Activated naive CD4-positive, alpha-beta T cell treated with anti-CD3 and anti-CD28 coated beads for 36 hours (primary cell): ENCODE data around the gene CCDC85A. TPM values are rescaled to one million over a fixed set of nuclear protein-coding genes. Genes with fewer than 3 reads are reported as not detected.

Experiments
- CTCF ChIA-PET: fragments of 350-600 bp; sonication (Branson Sonifier 250); formaldehyde crosslinking; loops from one replicate; lab custom pipeline; 2021; ENCODE audit warnings: antibody characterized with exemption; lab: Charles Lee
- DNase-seq: peaks from one replicate; pipeline ENCODE4 v3.0.0-alpha.2; 2020
- H3K27ac Mint-ChIP-seq: one replicate; pipeline ENCODE4 v1.8.0; 2021; ENCODE audit warnings: mild to moderate bottlenecking, mixed read lengths
- H3K27me3 Mint-ChIP-seq: one replicate; pipeline ENCODE4 v1.8.0; 2021; ENCODE audit warnings: low read depth, mixed read lengths
- H3K36me3 Mint-ChIP-seq: one replicate; pipeline ENCODE4 v1.8.0; 2021; ENCODE audit warnings: low read depth, mixed read lengths
- H3K4me1 Mint-ChIP-seq: one replicate; pipeline ENCODE4 v1.8.0; 2021; ENCODE audit warnings: low read depth, mixed read lengths
- H3K4me3 Mint-ChIP-seq: one replicate; pipeline ENCODE4 v1.8.0; 2021; ENCODE audit warnings: mild to moderate bottlenecking, moderate library complexity, mixed read lengths
- H3K9me3 Mint-ChIP-seq: one replicate; pipeline ENCODE4 v1.8.0; 2021; ENCODE audit warnings: mixed read lengths
- intact Hi-C: fragments of 100-400 bp; cut with micrococcal nuclease; formaldehyde crosslinking; loops from one replicate; pipeline ENCODE4 v1.15.1; 2023
- total RNA-seq, 2 experiments: library from RNA; stranded (reverse); gene quantifications; one replicate each; pipeline ENCODE4 v1.2.3, GENCODE V29; 2021

The CCDC85A gene
- total RNA-seq, 2 experiments from 2014 or later = not detected

DNA sequence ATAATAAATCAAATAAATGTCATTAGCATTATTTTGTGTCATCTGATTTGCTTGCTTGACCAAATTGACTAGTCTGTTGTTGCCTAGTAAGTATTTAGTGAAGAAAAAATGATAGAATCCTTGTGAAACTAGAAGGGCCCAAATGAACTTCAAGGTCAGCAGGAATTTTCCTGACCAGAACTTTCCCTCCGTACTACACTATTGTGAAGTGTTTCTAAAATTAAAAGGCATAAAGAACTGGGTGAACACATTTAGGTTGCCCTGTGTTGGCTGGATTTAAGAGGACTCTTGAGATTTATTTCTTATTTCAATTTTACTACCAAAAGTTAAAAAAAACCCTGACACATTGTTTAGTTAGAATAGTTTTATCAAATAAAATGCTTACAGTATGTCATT, 142.6 kb downstream of the CCDC85A start:
- Mint-ChIP-seq H3K27me3 (no peaks in the 10 kb centered on the region), H3K27ac (no peak overlapping the region), H3K4me1 (no peaks in the 10 kb centered on the region), H3K36me3 (no peaks in the 10 kb centered on the region), H3K9me3 (no peaks in the 10 kb centered on the region), H3K4me3 (no peak overlapping the region)
- CTCF ChIA-PET = no interaction called here
- no peak for DNase-seq
- intact Hi-C loops = no loop called here

- H3K9me3 Mint-ChIP-seq = no peaks in the 10 kb centered on the region
- H3K27me3 Mint-ChIP-seq = no peaks in the 10 kb centered on the region
- CTCF ChIA-PET = no interaction called here
Measured at GRCh38 chr2:56331810-56332209, 148.0 kb downstream of the CCDC85A start.

GRCh38 chr2:56333812-56334485, 150.2 kb downstream of the CCDC85A start:
- no peaks in the 10 kb centered on the region for H3K36me3 Mint-ChIP-seq
- H3K4me3 Mint-ChIP-seq = no peak overlapping the region
- H3K27me3 Mint-ChIP-seq = no peaks in the 10 kb centered on the region
- no peaks in the 10 kb centered on the region for H3K4me1 Mint-ChIP-seq
- H3K27ac Mint-ChIP-seq = no peak overlapping the region
- CTCF ChIA-PET = no interaction called here
- intact Hi-C loops = no loop called here
- DNase-seq = no peak
- no peaks in the 10 kb centered on the region for H3K9me3 Mint-ChIP-seq

More at GRCh38 chr2:56331810-56332209, 148.0 kb downstream of the CCDC85A start:
- no peaks in the 10 kb centered on the region for H3K4me1 Mint-ChIP-seq
- no peak for DNase-seq
- intact Hi-C loops = no loop called here
- H3K27ac Mint-ChIP-seq = no peak overlapping the region
- no peak overlapping the region for H3K4me3 Mint-ChIP-seq
- H3K36me3 Mint-ChIP-seq = no peaks in the 10 kb centered on the region

DNA sequence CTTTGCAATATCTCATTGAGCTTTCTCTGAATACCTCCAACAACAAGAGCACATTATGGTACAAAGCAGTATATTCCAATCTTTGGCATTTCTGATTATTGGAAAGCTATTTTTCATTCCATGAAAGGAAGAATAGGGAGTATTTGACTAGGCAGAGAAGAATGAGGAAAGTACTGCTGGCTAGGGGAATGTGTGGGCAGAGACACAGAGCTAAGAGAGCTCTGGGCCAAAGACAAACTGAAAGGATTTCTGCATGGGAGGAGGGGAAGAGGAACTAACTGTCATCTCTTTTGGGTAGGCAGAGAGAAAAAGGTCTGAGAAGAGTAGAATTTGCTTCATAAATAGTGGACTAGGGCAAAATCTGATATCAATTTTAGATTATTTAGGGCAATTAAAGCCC, 150.8 kb downstream of the CCDC85A start:
- Mint-ChIP-seq H3K4me1 (no peaks in the 10 kb centered on the region), H3K9me3 (no peaks in the 10 kb centered on the region), H3K27me3 (no peaks in the 10 kb centered on the region), H3K27ac (no peak overlapping the region), H3K4me3 (no peak overlapping the region), H3K36me3 (no peaks in the 10 kb centered on the region)
- CTCF ChIA-PET = no interaction called here
- DNase-seq = no peak
- intact Hi-C loops = no loop called here

GRCh38 chr2:56335101-56335500, 151.3 kb downstream of the CCDC85A start:
- no peaks in the 10 kb centered on the region for H3K4me1 Mint-ChIP-seq
- no peaks in the 10 kb centered on the region for H3K27me3 Mint-ChIP-seq
- H3K4me3 Mint-ChIP-seq = no peak overlapping the region
- DNase-seq = no peak
- intact Hi-C loops = no loop called here
- H3K36me3 Mint-ChIP-seq = no peaks in the 10 kb centered on the region
- CTCF ChIA-PET = interaction anchor here (0.6 kb wide), 2 partner anchors 26 to 860 kb away, joined by 3 read pairs; no protein-coding TSS in a partner anchor
- H3K9me3 Mint-ChIP-seq = no peaks in the 10 kb centered on the region
- H3K27ac Mint-ChIP-seq = no peak overlapping the region

DNA sequence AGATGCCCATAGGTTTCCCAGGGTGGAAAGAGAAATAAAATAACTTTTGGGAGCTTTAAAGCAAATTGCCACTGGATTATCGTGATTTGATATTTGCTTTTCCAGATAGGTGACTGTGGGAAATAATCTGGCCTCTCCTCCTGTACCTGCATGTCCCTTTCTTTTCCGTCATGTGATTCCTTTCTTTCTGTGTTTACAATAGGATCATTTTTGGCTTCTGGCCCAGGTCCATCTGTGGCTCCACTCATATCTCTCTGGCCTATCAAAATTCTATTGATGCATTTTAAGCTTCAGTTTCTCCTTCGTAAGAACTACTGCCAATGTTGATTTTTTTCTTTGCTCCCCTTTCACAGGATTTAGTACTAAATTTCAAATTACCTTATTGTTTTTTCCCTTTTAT, 153.6 kb downstream of the CCDC85A start:
- H3K9me3 Mint-ChIP-seq = no peaks in the 10 kb centered on the region
- no peaks in the 10 kb centered on the region for H3K27me3 Mint-ChIP-seq
- no peak overlapping the region for H3K4me3 Mint-ChIP-seq
- no peak overlapping the region for H3K27ac Mint-ChIP-seq
- CTCF ChIA-PET = no interaction called here
- no peak for DNase-seq
- intact Hi-C loops = no loop called here
- no peaks in the 10 kb centered on the region for H3K4me1 Mint-ChIP-seq
- H3K36me3 Mint-ChIP-seq = no peaks in the 10 kb centered on the region

- Mint-ChIP-seq H3K9me3 (no peaks in the 10 kb centered on the region), H3K27me3 (no peaks in the 10 kb centered on the region), H3K36me3 (no peaks in the 10 kb centered on the region), H3K27ac (no peak overlapping the region), H3K4me1 (no peaks in the 10 kb centered on the region), H3K4me3 (no peak overlapping the region)
- intact Hi-C loops = no loop called here
- no peak for DNase-seq
- CTCF ChIA-PET = interaction anchor here (0.7 kb wide), 1 partner anchor 66 kb away, joined by 3 read pairs; no protein-coding TSS in a partner anchor
Measured at GRCh38 chr2:56338232-56338631, 154.4 kb downstream of the CCDC85A start.

DNA sequence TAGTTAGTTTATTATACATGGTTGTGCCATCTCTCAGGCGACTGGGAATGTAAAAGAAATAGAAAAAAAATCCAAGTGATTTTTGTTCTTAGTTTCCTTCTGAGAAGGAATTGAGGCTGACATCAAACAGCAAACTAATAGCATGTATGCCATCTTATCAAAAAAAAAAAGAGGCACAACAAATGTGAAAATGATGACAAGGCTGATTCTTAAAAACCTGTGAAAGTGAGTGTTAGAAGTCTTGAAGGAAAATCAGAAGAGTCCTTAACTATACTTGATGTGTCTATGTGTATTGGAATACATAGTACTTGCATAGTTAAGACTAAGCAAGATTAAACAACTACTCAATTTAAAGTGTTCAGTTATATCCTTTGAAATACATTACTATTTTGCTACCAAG, 161.0 kb downstream of the CCDC85A start:
- CTCF ChIA-PET = no interaction called here
- H3K9me3 Mint-ChIP-seq = no peaks in the 10 kb centered on the region
- no peaks in the 10 kb centered on the region for H3K4me1 Mint-ChIP-seq
- no peak for DNase-seq
- intact Hi-C loops = no loop called here
- no peaks in the 10 kb centered on the region for H3K36me3 Mint-ChIP-seq
- H3K4me3 Mint-ChIP-seq = no peak overlapping the region
- no peaks in the 10 kb centered on the region for H3K27me3 Mint-ChIP-seq
- H3K27ac Mint-ChIP-seq = no peak overlapping the region

GRCh38 chr2:56347881-56348280, 164.1 kb downstream of the CCDC85A start:
- H3K9me3 Mint-ChIP-seq = no peaks in the 10 kb centered on the region
- H3K36me3 Mint-ChIP-seq = no peaks in the 10 kb centered on the region
- no peak overlapping the region for H3K27ac Mint-ChIP-seq
- no peak for DNase-seq
- H3K4me1 Mint-ChIP-seq = no peaks in the 10 kb centered on the region
- H3K27me3 Mint-ChIP-seq = no peaks in the 10 kb centered on the region
- intact Hi-C loops = no loop called here
- CTCF ChIA-PET = no interaction called here
- no peak overlapping the region for H3K4me3 Mint-ChIP-seq

DNA sequence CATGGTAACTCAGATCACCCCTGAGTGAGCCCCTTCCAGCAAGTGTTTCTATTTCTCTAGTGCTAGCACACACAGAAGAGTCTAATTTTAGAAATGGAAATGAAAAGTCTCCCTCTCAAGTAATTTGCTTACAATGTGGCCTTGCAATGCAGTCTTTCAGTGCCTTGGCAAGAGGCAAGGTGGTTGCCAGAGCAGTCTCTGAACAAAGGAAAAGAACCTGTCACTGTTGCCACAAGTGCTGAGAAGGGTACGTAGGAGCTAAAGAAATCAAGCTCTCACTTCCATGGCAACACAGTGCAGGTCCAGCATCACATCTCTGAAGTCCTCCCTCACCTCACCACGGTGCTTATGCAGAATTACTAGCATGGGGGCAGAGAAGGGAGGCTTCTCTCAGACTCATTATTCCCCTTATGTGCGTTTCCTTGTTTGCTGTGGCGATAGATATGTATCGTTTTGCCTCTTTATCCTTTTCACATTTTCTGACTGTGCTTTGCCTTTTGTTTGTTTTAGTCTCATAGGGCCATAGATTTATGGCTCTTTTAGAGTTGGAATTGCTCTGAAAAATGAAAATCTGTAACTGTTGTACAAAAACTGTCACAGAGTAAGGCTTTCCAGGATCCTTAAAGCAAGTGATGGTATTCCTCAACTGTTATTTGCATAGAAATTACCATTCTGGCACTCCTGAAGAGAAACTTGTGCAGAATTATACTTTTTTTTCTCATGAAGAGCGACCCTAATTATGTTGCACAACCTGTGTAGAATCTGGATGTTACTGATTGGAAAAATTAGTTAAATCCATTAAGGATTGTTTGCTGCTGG, 164.8 kb downstream of the CCDC85A start:
- no peak for DNase-seq
- intact Hi-C loops = no loop called here
- H3K9me3 Mint-ChIP-seq = no peaks in the 10 kb centered on the region
- CTCF ChIA-PET = no interaction called here
- no peak overlapping the region for H3K4me3 Mint-ChIP-seq
- no peaks in the 10 kb centered on the region for H3K36me3 Mint-ChIP-seq
- H3K4me1 Mint-ChIP-seq = no peaks in the 10 kb centered on the region
- H3K27me3 Mint-ChIP-seq = no peaks in the 10 kb centered on the region
- no peak overlapping the region for H3K27ac Mint-ChIP-seq

GRCh38 chr2:56357655-56358295, 174.0 kb downstream of the CCDC85A start:
- Mint-ChIP-seq H3K27me3 (no peaks in the 10 kb centered on the region), H3K36me3 (no peaks in the 10 kb centered on the region), H3K4me3 (no peak overlapping the region), H3K4me1 (no peaks in the 10 kb centered on the region), H3K27ac (no peak overlapping the region), H3K9me3 (peaks cover 2% of the 10 kb centered on the region)
- CTCF ChIA-PET = interaction anchor here (0.6 kb wide), 1 partner anchor 1168 kb away, joined by 6 read pairs; no protein-coding TSS in a partner anchor
- no peak for DNase-seq
- intact Hi-C loops = no loop called here

- DNase-seq = no peak
- H3K27me3 Mint-ChIP-seq = no peaks in the 10 kb centered on the region
- H3K27ac Mint-ChIP-seq = no peak overlapping the region
- H3K9me3 Mint-ChIP-seq = peaks cover 5% of the 10 kb centered on the region
- CTCF ChIA-PET = no interaction called here
- no peaks in the 10 kb centered on the region for H3K4me1 Mint-ChIP-seq
- no peak overlapping the region for H3K4me3 Mint-ChIP-seq
- peaks cover 1% of the 10 kb centered on the region for H3K36me3 Mint-ChIP-seq
- intact Hi-C loops = no loop called here
Measured at GRCh38 chr2:56361844-56362243, 178.1 kb downstream of the CCDC85A start.
